ENCODE results near the gene CEMIP.

The CEMIP gene

DNA sequence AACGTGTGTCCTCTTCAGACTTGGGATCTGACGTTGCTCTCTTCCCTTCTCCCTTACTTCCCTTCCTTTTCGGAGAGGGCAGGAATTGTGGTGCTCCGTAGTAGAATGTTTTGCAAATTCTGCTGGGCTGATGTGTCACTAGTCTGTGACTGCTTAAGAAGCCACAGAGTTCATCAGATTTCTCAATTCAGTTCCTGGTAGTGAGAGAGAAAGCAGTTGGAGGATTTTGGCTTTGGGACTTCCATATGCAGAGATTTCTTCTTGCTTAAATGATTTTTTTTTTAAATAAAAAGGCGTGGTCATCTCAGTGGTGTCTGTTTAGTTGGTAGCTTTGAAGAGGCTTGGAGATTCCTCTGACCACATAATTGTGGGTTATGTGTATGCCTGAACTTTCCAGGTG is 10.1 kb downstream of the CEMIP start:
- peak; percentile 79 for DNase-seq

DNA sequence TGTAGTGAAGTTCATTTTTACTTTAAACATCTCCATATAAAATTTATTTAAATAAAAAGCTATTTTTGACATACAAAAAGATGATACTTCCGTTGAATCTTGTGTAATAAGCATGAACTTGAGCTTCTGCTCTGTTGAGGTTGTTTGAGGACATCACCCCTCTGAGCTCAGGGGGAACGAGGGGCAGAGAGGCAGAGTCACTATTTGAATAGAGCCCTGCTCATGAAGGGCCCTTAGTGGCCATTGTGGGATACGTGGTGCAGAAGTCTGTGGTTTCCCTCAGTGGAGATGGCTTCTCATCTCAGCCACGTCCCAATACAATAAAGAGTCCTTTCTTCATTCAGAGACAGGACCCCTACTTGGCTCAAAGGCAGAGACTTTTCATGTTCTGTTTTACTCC is 10.6 kb downstream of the CEMIP start:
- no peak for DNase-seq

GRCh38 chr15:80790236-80790635 is 11.1 kb downstream of the CEMIP start:
- no peak for DNase-seq

- DNase-seq, result no peak
Observed at GRCh38 chr15:80791004-80791403, 11.8 kb downstream of the CEMIP start.

- DNase-seq, result no peak
Observed at GRCh38 chr15:80796407-80796806, 17.2 kb downstream of the CEMIP start.

DNA sequence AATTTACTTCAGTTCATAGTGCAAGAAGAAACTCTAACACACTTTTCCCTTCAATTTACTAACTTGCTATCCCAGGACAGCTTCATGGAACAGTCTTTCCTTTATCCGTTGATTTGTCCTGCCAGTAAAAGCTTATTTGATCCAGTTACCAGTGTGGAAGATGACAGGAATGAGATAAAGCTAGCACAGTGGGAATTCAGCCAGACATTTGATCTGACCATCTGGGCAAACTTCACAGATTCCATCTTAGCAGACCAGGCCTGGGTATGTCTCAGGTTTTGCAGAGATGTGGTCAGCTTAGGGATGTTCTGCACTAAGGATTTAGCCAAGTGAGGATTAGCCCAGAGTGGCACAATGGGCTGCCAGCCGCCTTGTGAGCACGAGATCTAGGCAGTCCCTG is 19.7 kb downstream of the CEMIP start:
- no peak for DNase-seq

DNA sequence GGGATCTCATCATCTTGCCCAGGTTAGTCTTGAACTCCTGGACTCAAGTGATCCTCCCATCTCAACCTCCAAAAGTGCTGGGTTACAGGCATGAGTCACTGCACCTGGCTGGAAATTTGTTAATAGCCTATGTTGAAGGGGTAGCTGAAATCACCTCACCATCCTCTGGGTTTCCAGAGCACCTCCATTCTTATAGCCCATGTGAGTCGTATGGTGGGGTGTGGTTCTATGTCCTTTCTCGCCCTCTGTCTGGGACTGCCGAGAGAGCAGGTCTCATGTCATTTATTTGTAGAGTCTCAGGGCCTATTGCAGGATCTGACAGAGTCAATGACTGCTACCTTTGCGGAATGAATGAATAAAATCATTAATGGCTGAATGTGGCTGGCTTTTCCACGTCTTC is 20.9 kb downstream of the CEMIP start:
- DNase-seq, result no peak

DNA sequence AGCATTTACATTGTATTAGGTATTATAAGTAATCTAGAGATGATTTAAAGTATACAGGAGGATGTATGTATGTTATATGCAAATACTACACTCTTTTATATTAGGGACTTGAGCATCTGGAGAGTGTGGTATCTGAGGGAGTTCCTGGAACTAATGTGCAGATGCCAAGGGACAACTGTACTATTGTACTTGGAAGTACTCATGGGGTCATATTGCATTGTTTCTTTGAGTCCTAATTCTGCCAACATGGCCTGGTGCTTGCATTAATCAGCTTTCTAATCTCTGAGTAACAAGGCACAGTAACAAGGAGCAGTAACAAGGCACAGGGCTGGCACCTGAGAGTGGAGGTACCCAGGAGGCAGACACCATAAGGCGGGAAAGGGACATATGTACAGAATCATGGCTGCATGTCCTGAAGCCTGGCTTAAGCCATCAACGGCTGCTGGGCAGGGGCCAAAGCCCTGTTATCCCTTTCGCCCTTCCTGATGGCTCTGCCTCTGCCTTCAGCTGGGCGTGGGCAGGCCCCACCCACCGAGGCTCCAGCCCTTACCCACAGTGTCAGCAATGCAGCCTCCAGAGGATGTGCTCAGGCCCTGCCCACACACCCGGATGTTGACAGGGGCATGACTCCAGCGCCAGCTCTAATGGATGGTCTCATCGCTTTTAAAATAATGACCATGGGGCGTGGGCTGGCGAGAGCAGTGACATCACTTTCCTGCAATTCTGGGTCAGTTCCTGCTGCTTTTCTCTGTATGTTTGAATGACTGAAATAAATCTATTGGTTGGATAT is 22.9 kb downstream of the CEMIP start:
- no peak for DNase-seq

DNA sequence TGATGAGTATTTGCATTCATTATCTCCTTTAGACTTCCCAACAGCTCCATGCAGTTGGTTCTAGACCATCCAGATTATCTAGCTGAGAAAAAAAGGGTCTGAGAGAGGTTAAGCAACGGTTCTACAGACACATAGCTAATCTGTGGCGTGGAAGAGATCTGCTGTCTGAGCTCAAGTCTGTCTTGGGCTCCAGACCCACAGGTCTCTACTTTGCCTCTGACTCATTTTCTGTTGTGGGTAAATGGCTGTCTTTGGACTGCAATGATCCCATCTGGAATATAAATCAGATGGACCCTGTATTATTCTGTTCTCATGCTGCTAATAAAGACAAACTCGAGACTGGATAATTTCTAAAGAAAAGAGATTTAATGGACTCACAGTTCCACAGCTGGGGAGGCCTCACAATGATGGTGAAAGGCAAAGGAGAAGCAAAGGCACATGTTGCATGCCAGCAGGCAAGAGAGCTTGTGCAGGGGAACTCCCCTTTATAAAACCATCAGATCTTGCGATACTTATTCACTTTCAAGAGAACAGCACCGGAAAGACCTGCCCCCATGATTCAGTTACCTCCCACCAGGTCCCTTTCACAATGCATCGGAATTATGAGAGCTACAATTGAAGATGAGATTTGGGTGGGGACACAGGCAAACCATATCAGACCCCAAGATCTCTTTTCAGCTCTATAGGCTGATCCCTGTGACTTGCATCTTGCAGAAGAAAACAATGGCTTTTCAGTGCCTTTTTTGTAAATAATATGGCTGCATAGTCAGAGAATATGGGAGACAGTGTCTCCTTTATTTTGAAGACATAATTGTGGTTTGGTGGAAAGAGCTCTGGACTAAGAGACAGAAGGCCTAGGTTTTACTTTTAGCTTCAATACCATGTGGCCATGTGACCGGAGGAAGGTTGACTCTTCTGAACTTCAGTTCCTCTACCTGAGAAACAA is 24.7 kb downstream of the CEMIP start:
- DNase-seq, result no peak

GRCh38 chr15:80804970-80805495 is 25.9 kb downstream of the CEMIP start:
- DNase-seq, result no peak

DNA sequence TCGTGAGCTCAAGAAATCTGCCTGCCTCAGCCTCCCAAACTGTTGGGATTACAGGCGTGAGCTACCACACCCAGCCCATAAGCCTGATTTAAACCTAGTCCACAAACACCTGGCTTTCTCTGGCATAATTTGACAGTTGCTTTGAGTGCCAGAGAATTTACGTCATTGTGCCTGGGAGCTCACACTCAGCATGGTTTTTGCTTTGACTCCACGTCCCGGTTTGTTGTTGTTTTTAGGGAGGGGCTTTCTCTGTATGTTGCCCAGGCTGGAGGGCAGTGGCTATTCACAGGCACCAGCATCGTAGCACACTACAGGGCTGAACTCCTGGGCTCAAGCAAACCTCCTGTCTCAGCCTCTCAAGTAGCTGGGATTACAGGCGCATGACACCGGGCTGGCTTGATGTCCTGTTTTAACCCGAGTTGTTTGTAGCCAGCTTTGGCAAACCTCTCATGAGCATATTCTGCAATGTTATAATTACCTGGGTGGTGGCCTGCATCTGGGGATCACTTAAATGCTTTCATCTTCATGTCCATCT is 32.7 kb downstream of the CEMIP start:
- no peak for DNase-seq

DNA sequence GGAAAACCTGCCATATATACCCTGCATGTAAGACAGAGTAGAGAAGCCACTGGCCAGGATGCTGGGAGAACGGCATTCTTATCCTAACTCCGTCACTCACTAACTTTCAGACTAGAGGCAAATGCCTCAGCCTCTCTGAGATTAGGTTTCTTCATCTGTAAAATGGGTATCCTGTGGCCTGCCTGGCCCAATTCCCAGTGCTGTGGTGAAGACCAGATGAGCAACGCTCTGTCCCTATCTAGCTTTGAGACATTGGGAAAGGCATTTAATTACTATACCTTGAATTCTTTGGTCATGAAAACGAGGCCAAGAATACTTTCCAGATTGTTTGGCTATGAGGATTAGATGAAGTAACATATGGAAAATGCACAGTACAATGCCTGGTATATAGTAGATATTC is 35.9 kb downstream of the CEMIP start:
- DNase-seq, result peak; percentile 57

DNA sequence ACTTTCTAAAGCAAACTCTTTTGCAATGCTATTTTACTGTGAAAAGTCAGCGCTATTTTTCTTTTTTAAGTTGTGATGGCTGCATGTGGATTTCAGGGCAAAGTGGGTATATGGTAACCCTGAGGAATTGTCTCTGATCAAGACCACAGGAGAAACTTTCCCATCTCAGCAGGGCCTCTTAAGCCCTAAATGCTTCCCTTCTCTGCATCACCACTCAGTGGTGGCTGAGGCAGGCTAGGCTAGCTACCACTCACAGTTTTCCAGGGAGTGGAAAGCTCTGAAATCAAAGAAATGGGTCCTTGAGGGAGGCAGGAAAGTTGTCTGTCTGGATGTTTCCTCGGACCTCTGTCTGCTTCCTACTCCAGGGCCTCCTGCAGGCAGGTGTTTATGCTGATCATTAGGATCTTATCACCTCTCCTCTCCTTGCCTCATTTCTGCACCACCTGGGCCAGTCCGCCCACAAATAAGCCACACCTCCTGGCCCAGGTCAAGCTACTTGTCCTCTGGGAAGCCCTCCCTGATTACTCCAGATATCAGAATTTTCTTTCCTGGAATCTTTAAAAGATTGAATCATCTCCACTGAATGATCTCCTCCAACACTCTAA is 37.0 kb downstream of the CEMIP start:
- DNase-seq, result no peak

DNA sequence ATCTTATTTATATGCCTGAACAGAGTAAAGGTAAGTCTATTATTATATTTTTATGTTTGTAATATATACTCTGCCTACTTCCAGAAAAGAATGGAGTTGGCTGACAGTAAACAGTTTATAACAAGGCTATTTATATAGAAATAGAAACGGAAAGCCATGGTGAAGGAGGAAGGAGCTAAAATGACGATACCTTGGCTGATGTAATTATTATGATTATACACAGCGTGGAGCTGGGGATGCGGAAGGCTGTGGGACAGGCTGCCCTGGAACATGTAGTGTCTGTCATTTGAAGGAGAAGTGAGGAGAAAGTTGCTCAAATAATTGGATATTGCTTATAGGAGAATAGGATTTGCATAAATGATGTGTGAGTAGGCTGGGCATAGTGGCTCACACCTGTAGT is 37.8 kb downstream of the CEMIP start:
- no peak for DNase-seq

GRCh38 chr15:80817901-80818300 is 38.7 kb downstream of the CEMIP start:
- DNase-seq, result no peak

DNA sequence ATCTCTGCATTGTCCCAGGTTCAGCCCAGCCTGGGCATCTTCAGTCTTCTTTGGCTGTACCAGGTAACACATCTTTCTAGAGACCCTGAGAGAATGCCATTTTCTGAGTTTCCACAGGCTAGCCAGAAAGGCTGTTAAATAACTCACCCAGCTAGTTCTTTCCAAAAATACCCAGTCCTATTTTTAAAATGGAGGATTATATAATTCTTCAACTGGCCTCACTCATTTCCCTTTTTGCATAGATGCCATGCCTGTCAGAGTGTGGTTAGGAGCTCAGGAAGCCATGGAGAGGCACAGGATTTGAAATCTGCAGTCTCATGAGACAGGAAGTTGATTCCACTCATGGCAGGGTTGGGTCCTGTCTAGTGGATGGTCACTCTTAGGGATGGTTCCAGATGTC is 39.8 kb downstream of the CEMIP start:
- DNase-seq, result no peak

- no peak for DNase-seq
Observed at GRCh38 chr15:80820092-80820491, 40.9 kb downstream of the CEMIP start.

DNA sequence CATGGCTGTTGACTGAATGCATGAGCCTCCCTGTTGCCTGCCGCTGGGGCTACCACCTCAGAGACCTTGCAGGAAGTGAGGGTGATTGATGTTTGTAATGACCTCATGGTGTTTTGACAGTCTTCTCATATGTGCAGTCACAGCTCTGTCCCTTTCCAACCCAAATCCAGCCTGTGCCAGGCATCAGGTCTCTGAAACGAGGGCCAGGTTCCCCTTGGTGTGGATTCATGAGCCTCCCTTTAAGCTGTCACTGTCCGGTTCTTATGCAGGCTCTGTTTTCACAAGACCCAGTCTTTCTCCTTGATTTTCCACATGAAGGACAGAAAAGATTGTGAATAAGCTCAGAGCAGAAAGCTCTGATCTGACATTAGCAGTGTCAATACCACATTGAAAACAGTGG is 43.1 kb downstream of the CEMIP start:
- DNase-seq, result no peak

DNA sequence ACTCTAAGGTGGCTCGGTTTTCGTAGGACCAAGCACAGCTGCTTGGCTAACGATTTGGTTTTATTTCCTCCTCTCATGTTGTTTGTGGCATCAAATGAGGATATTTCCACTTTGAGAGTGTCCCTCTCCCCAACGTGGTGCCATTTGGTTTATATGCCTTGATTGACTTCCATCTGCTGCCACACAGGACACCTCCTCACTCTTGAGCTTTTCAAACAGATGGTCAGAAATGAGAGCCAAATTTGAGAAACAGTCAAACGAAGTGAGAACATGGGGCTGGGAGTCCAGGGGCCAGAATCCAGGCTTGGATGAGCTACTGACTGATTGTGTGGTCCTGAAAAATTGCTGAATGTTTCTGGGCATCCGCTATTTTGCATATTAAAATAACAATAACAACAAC is 43.5 kb downstream of the CEMIP start:
- no peak for DNase-seq

DNA sequence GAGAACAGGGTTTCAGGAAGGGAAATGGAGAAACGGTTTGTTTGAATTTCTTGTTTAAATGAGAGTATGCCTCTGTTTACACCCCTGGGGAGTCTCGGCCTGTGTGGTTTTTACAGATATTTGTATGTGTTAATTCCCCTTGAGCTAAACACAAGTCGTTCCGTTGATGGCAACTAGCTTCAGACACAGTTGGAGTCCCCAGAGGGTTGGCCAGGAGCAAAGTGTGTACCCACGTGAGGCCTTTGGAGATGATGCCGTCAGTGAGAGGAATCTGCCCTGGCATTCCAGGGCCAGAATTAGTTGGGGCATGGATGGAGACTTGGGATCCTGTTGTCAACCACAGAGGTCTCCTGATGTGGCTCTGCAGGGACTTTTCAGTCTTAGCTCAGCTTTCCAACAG is 44.0 kb downstream of the CEMIP start:
- DNase-seq, result no peak

- no peak for DNase-seq
Observed at GRCh38 chr15:80823995-80824394, 44.8 kb downstream of the CEMIP start.

DNA sequence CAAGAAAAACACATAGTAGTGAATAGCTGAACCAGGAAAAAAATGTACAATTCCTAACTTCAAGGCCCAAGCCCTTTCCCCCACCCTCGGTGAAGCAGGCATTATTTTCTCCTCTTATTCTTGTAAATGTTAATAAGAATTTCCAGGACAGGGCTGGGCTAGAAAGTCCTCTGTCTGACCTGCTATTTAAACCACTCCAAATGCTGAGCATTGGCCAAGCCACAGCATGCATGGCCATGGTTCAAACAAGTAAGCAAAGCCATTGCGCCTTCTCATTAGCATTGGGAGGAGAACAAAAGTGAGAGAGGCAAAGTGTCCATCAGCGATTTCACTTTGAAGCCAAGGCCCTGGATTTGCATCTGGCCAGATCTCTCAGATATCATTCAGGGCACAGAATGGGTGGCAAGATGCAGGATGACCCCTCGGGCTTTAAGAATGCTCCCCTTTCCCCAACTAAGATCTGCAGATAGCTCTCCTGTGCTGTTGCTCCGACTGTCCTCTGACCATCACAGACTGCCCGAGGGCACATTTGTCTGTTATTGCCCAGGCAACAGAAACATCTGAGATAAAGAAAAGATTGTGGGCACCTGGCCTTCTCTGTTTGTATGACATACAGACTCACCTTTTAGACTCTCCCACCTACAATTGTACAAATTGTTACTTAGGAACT is 46.3 kb downstream of the CEMIP start:
- no peak for DNase-seq

- no peak for DNase-seq
Observed at GRCh38 chr15:80828796-80829195, 49.6 kb downstream of the CEMIP start.

Data from fibroblast of skin of right biceps (primary cell).